ENCODE measurements around the gene FAM222B.
"Not testable (repeated sequence)": the region's sequence is repeated elsewhere in the genome, so short reads cannot be mapped to it uniquely, and the experiment has no call there.

The FAM222B gene

GRCh38 chr17:28871056-28871579, 28.5 kb upstream of the FAM222B start:
- no peak for DNase-seq

DNA sequence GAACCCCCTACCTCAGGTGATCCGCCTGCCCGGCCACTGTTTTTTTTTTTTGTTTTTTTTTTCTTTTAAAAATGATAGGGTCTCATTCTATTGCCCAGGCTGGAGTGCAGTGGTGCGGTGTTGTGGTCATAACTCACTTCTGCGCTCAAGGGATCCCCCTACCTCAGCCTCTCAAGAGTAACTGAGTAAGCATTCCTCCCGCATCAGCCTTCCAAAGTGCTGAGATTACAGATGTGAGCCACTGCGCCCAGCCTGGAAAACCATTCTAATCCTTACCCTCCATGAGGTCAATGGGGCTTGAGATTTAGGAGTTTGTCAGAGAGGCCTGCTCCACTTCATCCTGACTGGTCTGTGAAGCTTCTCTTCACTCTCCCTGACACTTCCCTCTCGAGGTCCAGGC, 24.7 kb upstream of the FAM222B start:
- no peak for DNase-seq

GRCh38 chr17:28865946-28866752, 23.6 kb upstream of the FAM222B start:
- no peak for DNase-seq

- DNase-seq: no peak
Observed at GRCh38 chr17:28864991-28865849, 22.6 kb upstream of the FAM222B start.

GRCh38 chr17:28863953-28864352, 21.4 kb upstream of the FAM222B start:
- DNase-seq: no peak

DNA sequence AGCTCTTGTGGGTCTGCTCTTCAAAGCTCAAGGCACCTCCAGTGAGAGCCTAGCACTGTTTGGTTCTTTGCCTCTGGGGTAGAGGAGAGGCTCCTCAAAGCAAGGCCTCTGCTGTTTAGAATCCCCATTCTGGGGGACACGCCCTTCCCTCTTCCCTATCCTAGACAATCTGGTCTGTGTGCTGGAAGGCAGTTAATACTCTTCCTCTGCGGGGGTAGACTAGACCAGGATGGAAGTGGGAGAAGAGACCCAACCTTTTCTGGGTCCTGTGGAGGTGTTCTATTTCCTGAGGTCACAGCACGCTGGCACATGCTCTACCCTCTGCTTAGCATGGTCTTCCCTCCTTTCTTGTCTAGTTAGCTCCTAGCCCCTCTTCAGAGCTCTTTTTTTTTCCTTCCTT, 20.0 kb upstream of the FAM222B start:
- no peak for DNase-seq

- no peak for DNase-seq
Observed at GRCh38 chr17:28861393-28862203, 19.0 kb upstream of the FAM222B start.

DNA sequence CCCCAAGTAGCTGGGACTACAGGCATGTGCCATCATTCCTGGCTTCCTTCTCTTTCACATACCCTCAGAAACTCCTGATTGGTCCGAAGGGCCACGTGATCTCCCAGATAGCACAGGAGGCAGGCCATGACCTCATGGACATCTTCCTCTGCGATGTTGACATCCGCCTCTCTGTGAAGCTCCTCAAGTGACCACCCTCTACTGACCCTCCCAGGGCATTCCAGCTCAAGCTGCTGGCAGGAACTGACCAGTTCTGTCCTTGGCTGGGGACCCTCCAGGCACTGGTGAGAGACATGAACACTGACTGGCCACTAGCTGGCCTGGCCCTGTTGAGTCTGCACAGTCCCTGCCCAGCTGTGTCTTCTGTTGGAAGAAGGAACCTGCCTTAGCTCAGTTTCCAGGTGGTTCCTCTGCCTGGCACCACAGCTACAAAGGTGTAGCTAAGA, 17.8 kb upstream of the FAM222B start:
- no peak for DNase-seq

- no peak for DNase-seq
Observed at GRCh38 chr17:28858801-28859355, 16.3 kb upstream of the FAM222B start.

- DNase-seq: no peak
Observed at GRCh38 chr17:28857905-28858800, 15.6 kb upstream of the FAM222B start.

- no peak for DNase-seq
Observed at GRCh38 chr17:28856028-28856574, 13.5 kb upstream of the FAM222B start.

GRCh38 chr17:28855336-28855679, 12.7 kb upstream of the FAM222B start:
- no peak for DNase-seq

GRCh38 chr17:28854457-28855335, 12.1 kb upstream of the FAM222B start, which contains the start of gene ERAL1:
Gene ERAL1, plus strand, starts transcription at chr17:28855016. Its CDS starts 19 bp downstream, at chr17:28855035.
- peak; percentile 53 to 92 for DNase-seq

DNA sequence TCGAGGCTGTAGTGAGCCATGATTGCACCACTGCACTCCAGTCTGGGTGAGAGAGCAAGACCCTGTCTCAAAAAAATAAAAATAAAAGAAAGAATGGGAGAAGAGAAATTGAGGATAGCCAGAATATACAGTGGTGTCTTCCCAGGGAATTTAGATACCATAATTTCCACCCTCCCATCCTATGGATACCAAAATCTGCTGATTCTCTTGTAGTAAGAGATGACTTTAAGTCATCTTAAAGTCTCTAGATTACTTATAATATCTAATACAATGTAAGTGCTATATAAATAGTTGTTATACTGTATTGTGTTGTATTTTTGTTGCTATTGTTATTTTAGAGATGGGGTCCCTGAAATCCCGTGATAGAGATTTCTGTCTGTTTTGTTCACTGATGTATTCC, 10.7 kb upstream of the FAM222B start:
- DNase-seq: no peak

- no peak for DNase-seq
Observed at GRCh38 chr17:28849281-28849680, 6.7 kb upstream of the FAM222B start.

DNA sequence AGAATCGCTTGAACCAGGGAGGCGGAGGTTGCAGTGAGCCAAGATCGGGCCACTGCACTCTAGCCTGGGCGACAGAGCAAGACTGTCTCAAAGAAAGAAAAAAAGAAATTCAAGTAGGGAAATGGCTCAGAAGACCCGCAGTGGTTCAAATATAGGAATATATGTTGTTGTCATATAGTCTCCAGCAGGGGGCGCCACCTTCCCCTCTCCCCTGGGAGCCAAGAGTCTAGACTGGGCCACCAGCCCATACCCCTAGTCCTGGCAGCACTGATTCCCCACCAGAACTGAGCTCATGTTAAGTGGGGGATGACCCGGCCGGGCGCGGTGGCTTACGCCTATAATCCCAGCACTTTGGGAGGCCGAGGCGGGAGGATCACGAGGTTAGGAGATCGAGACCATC, 6.1 kb upstream of the FAM222B start:
- not testable (repeated sequence) for DNase-seq

GRCh38 chr17:28846699-28847098, 4.1 kb upstream of the FAM222B start:
- DNase-seq: not testable (repeated sequence)

DNA sequence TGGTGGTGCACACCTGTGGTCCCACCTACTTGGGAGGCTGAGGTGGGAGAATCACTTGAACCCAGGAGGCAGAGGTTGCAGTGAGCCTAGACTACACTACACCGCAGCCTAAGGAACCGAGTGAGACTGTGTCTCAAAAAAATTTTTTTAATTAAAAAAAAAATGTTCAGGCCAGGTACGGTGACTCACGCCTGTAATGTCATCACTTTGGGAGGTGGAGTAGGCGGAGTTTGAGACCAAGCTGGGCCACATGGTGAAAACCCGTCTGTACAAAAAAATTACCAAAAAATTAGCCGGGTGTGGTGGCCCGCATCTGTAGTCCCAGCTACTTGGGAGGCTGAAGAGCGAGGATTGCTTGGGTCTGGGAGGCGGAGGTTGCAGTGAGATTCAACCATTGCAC, 3.6 kb upstream of the FAM222B start:
- no peak for DNase-seq

DNA sequence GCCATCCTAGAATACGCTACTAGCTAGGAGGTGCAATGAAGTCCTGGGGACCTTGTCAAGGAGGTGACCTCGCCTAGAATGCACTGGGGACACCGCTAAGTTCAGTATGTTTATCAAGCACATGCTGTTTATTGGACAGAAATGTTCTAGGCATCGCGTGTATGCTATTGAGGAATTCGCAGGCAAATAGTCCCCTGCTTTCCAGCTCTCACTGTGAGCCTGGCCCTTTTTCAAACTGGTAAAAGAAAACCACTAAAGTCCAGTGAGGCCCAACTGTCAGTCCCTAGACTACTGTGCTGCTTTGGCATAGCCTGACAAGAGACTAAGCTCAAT, 1.2 kb upstream of the FAM222B start:
- no peak for DNase-seq

DNA sequence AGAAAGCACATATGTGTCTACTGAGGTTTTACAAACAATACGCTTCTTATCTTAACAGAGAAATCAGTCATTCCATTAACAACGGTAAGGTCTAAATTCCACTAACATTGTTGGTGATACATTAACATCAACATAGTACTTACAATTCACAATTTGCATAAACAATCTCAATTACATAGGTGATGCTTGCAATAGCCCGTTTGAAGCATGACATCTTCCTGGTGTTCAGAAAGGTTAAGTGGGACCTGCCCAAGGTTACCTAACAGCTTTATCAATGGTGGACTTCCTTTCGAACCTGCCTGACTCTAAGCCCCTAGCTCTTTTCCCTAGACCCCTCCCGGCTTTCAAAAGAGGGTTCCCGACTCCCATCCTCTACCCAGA, 699 bp downstream of the FAM222B start:
- no peak for DNase-seq

Measured in NCI-H187 (cell line).